Suprapubic skin (tissue), 4 donors: ENCODE results near the gene SH2D3C.

Experiments
- POLR2A ChIP-seq, 2 donors: fragments of 450-650 bp; IDR thresholded peaks; one replicate each; pipeline ENCODE4 v1.6.1; 2017; ENCODE audit warnings: antibody characterized with exemption in 2 of 2, mild to moderate bottlenecking in 2 of 2, moderate library complexity in 2 of 2
- POLR2AphosphoS5 ChIP-seq, 3 donors: sonication (generic); formaldehyde crosslinking; IDR thresholded peaks; one replicate each; pipeline ENCODE4 v1.6.1; 2017; ENCODE audit warnings: antibody characterized with exemption in 3 of 3
- TF ChIP-seq, protein P1 (sequence below), 2 donors: fragments of 200-600 bp in 1 of 2; fragments of 450-650 bp in 1 of 2; sonication (generic) in 1 of 2; IDR thresholded peaks; one replicate each; pipeline ENCODE4 v1.5.1; 2016 to 2019; ENCODE audit warnings: antibody characterized with exemption in 2 of 2, mild to moderate bottlenecking in 1 of 2, moderate library complexity in 1 of 2

DNA sequence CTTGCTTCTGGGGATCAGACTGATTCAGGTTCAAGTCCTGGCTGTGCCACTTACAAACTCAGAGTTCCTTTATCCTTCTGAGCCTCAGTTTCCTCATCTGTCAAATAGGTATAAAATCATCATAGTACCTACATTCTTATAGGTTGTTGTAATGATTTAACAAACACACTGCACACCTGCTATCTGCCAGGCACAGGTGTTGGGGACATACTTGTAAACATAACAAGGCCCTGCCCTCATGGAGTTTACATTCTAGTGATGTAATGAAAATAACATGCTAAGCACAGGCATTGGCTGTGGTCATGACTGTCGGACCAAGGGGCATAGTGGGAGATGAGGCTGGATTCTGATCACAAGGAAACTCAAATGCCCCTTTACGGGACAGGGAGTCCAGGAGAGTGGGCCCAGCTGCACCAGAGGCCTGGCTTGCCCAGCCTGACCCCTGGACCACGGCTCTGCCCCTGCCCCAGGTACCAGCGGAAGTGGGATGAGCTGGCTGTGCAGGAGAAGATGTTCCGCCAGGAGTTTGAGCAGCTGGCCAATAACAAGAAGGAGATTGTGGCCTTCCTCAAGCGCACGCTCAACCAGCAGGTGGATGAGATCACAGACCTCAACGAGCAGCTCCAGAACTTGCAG lies 69.4 kb downstream of the SH2D3C start:
- TF ChIP-seq, protein P1, sequence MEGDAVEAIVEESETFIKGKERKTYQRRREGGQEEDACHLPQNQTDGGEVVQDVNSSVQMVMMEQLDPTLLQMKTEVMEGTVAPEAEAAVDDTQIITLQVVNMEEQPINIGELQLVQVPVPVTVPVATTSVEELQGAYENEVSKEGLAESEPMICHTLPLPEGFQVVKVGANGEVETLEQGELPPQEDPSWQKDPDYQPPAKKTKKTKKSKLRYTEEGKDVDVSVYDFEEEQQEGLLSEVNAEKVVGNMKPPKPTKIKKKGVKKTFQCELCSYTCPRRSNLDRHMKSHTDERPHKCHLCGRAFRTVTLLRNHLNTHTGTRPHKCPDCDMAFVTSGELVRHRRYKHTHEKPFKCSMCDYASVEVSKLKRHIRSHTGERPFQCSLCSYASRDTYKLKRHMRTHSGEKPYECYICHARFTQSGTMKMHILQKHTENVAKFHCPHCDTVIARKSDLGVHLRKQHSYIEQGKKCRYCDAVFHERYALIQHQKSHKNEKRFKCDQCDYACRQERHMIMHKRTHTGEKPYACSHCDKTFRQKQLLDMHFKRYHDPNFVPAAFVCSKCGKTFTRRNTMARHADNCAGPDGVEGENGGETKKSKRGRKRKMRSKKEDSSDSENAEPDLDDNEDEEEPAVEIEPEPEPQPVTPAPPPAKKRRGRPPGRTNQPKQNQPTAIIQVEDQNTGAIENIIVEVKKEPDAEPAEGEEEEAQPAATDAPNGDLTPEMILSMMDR (IDR thresholded peaks at IDR 0.05) = no peak
- TF ChIP-seq POLR2AphosphoS5 (IDR thresholded peaks at IDR 0.05) (no peak), POLR2A (IDR thresholded peaks at IDR 0.05) (no peak)
